Trophoblast cell (in vitro differentiated cells and primary cell): ENCODE measurements around the gene OR52J3. TPM values are rescaled to one million over a fixed set of nuclear protein-coding genes. Genes with fewer than 3 reads are reported as not detected.

Experiments
- DNase-seq, 2 donors: peaks; one replicate each; pipeline ENCODE4 v3.0.0-alpha.2; 2016
- H2AFZ ChIP-seq: 2 replicates; pipeline ENCODE4 v1.6.1; 2013; ENCODE audit warnings: low read length, moderate library complexity, mild to moderate bottlenecking; ENCODE audit not compliant: insufficient read depth, poor library complexity
- H2AK5ac ChIP-seq: 2 replicates; pipeline ENCODE4 v1.6.1; 2013; ENCODE audit warnings: mild to moderate bottlenecking, low read length
- H2BK120ac ChIP-seq: 2 replicates; pipeline ENCODE4 v1.6.1; 2013; ENCODE audit warnings: low read length, mild to moderate bottlenecking, moderate library complexity; ENCODE audit not compliant: insufficient read depth, poor library complexity
- H2BK12ac ChIP-seq: 2 replicates; pipeline ENCODE4 v1.6.1; 2013; ENCODE audit warnings: mild to moderate bottlenecking, low read length, moderate library complexity
- H2BK5ac ChIP-seq: 2 replicates; pipeline ENCODE4 v1.6.1; 2013; ENCODE audit warnings: low read length, low read depth, moderate library complexity, mild to moderate bottlenecking; ENCODE audit not compliant: poor library complexity
- H3K14ac ChIP-seq: 2 replicates; pipeline ENCODE4 v1.6.1; 2013; ENCODE audit warnings: mild to moderate bottlenecking, low read length
- H3K18ac ChIP-seq: 2 replicates; pipeline ENCODE4 v1.6.1; 2013; ENCODE audit warnings: mild to moderate bottlenecking, low read length
- H3K23ac ChIP-seq: 2 replicates; pipeline ENCODE4 v1.6.1; 2013; ENCODE audit warnings: low read length
- H3K27ac ChIP-seq: 2 replicates; pipeline ENCODE4 v1.5.1; 2013; ENCODE audit warnings: low read depth, mild to moderate bottlenecking, inconsistent platforms, low read length, moderate library complexity
- H3K27me3 ChIP-seq: 2 replicates; pipeline ENCODE4 v1.6.1; 2013; ENCODE audit warnings: inconsistent platforms, mild to moderate bottlenecking, low read length, moderate library complexity; ENCODE audit not compliant: insufficient read depth
- H3K36me3 ChIP-seq, 2 experiments: 1 replicate in 1 of 2; 2 replicates in 1 of 2; pipeline ENCODE4 v1.6.1; 2013; ENCODE audit warnings: low read length in 2 of 2, mild to moderate bottlenecking in 2 of 2, moderate library complexity in 1 of 2; ENCODE audit not compliant: insufficient read depth in 2 of 2, control insufficient read depth in 1 of 2
- H3K4ac ChIP-seq: 2 replicates; pipeline ENCODE4 v1.6.1; 2013; ENCODE audit warnings: low read depth, mild to moderate bottlenecking, low read length, moderate library complexity
- H3K4me1 ChIP-seq, 2 experiments: 1 replicate in 1 of 2; 2 replicates in 1 of 2; pipeline ENCODE4 v1.6.1; 2013; ENCODE audit warnings: low read length in 2 of 2, mild to moderate bottlenecking in 2 of 2, moderate library complexity in 1 of 2; ENCODE audit not compliant: insufficient read depth in 2 of 2, control insufficient read depth in 1 of 2
- H3K4me2 ChIP-seq: 2 replicates; pipeline ENCODE4 v1.6.1; 2013; ENCODE audit warnings: inconsistent platforms, mild to moderate bottlenecking, low read length, moderate library complexity
- H3K4me3 ChIP-seq: 2 replicates; pipeline ENCODE4 v1.5.1; 2013; ENCODE audit warnings: mild to moderate bottlenecking, low read depth, low read length, inconsistent platforms
- H3K79me1 ChIP-seq: one replicate; pipeline ENCODE4 v1.6.1; 2013; ENCODE audit warnings: low read length
- H3K79me2 ChIP-seq: 2 replicates; pipeline ENCODE4 v1.6.1; 2013; ENCODE audit warnings: low read length, mild to moderate bottlenecking; ENCODE audit not compliant: control insufficient read depth, insufficient read depth, poor library complexity
- H3K9ac ChIP-seq: 2 replicates; pipeline ENCODE4 v1.6.1; 2013; ENCODE audit warnings: mild to moderate bottlenecking, low read length
- H3K9me3 ChIP-seq: 2 replicates; pipeline ENCODE4 v1.6.1; 2013; ENCODE audit warnings: low read depth, mild to moderate bottlenecking, control low read depth, inconsistent platforms, low read length; ENCODE audit not compliant: insufficient read depth
- H4K12ac ChIP-seq: 2 replicates; pipeline ENCODE4 v1.6.1; 2013; ENCODE audit warnings: low read depth, mild to moderate bottlenecking, low read length, moderate library complexity
- H4K8ac ChIP-seq: 2 replicates; pipeline ENCODE4 v1.6.1; 2013; ENCODE audit warnings: low read depth, mild to moderate bottlenecking, low read length, moderate library complexity
- H4K91ac ChIP-seq: one replicate; pipeline ENCODE4 v1.6.1; 2013; ENCODE audit warnings: low read depth, mild to moderate bottlenecking, low read length, moderate library complexity
- WGBS: extraction: QIAGEN DNeasy Blood & Tissue Kit; methylation state at CpG from one replicate; pipeline ENCODE4 v1.1.7; 2013; ENCODE audit warnings: missing lambda C conversion rate; ENCODE audit not compliant: insufficient read length, insufficient coverage; ENCODE audit errors: extremely low coverage; 5-methylcytosine and 5-hydroxymethylcytosine counted together
- polyA plus RNA-seq: library from polyadenylated mRNA; stranded (reverse); fragments of 200-250 nt; gene quantifications from 2 replicates; pipeline ENCODE4 v1.2.3, GENCODE V29; 2013

Gene OR52J3
- polyA plus RNA-seq = not detected in 2 replicates

DNA sequence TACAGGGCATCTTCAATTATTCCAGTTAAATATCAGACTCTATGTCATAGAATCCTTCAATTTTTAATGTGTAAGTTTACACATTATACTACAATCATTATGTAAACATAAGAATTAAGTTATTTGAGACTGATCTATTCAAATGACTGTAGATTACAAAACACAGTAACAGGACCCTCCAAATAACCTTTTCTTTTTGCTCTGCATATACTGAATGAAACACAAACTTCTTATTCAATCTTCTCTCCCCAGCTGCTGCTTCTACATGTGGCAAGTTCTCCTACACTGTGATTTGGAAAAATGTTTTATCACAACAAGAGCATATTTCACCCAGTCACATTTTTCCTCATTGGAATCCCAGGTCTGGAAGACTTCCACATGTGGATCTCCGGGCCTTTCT lies at the start of gene OR52J3:
OR52J3 (plus strand) TSS at position 301 of the 400 bp plus-strand sequence; CDS start at position 301, 0 bp downstream.
- H2BK5ac ChIP-seq = no peak within 1 kb of the TSS
- no peak within 1 kb of the TSS for H2BK12ac ChIP-seq
- H3K4me1 ChIP-seq = no peaks in the 10 kb centered on the region
- no peak within 1 kb of the TSS for H4K12ac ChIP-seq
- no peak within 1 kb of the TSS for H2BK120ac ChIP-seq
- H3K14ac ChIP-seq = no peak within 1 kb of the TSS
- no peaks in the 10 kb centered on the region for H3K36me3 ChIP-seq
- no peak within 1 kb of the TSS for H2AFZ ChIP-seq
- no peaks in the 10 kb centered on the region for H3K27me3 ChIP-seq
- H3K4me3 ChIP-seq = no peak within 1 kb of the TSS
- H2AK5ac ChIP-seq = no peak within 1 kb of the TSS
- no peak within 1 kb of the TSS for H3K23ac ChIP-seq
- no peak within 1 kb of the TSS for H4K8ac ChIP-seq
- H3K79me1 ChIP-seq = no peaks in the 10 kb centered on the region
- no peaks in the 10 kb centered on the region for H3K79me2 ChIP-seq
- H4K91ac ChIP-seq = no peak within 1 kb of the TSS
- H3K9me3 ChIP-seq = no peaks in the 10 kb centered on the region
- no peak within 1 kb of the TSS for H3K18ac ChIP-seq
- no peak within 1 kb of the TSS for H3K4me2 ChIP-seq
- H3K4ac ChIP-seq = no peak within 1 kb of the TSS
- no CpG with 5 or more reads among the region's 1 CpG for WGBS
- peak in 1 of 2 donors; percentile 16 for DNase-seq
- H3K9ac ChIP-seq = no peak within 1 kb of the TSS
- no peak within 1 kb of the TSS for H3K27ac ChIP-seq

DNA sequence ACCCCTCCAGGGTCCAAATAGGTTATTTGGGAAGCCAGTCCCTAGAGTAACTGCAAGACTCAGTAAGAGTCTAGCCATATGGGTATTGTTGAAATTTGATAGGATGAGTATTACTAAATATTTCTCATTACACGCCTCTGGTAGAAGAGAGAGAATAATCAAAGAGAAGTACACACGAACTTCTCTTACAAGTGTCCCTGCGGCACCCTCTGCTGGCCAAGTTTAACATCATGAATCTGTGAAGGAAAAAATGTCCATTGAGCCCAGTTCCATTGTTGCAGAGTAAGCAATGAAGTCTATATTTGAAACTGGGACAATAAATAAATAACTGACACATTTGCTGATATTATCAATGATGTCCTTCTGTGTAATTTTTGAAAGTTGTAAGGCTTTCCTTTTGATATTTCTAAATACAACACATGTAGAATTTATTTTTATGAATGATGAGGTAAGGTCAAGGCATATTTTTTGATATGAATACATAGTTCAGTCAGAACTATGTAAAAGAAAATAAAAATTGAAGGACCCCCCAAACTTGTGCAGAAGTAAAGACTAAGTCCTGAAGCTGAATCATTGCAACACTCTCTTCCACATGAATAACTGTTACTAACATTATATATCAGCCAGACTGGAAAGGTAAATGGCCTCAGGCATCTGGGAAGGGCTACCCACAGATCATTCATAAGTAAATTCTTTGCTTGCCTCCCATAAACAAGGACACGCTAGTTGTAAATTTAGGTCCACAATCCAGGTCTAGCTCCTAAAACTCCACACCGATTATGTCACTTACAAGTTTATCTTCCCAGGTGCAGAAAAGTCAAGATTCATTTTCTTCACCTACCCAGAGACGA lies 41.7 kb upstream of the OR52J3 start:
- Histone ChIP-seq H3K4ac (no peak overlapping the region), H3K27me3 (no peaks in the 10 kb centered on the region), H4K8ac (no peak overlapping the region), H3K9me3 (no peaks in the 10 kb centered on the region), H2BK5ac (no peak overlapping the region), H3K14ac (no peak overlapping the region), H2BK120ac (no peak overlapping the region), H4K91ac (no peak overlapping the region), H3K4me3 (no peak overlapping the region), H4K12ac (no peak overlapping the region), H3K27ac (no peak overlapping the region), H3K79me2 (no peaks in the 10 kb centered on the region), H3K4me1 (no peaks in the 10 kb centered on the region), H3K79me1 (no peaks in the 10 kb centered on the region), H3K36me3 (no peaks in the 10 kb centered on the region), H2AK5ac (no peak overlapping the region), H3K23ac (no peak overlapping the region), H2BK12ac (no peak overlapping the region), H3K18ac (no peak overlapping the region), H3K4me2 (no peak overlapping the region), H3K9ac (no peak overlapping the region), H2AFZ (no peak overlapping the region)
- no CpG with 5 or more reads among the region's 6 CpGs for WGBS
- peak; percentile 40 to 70 for DNase-seq

DNA sequence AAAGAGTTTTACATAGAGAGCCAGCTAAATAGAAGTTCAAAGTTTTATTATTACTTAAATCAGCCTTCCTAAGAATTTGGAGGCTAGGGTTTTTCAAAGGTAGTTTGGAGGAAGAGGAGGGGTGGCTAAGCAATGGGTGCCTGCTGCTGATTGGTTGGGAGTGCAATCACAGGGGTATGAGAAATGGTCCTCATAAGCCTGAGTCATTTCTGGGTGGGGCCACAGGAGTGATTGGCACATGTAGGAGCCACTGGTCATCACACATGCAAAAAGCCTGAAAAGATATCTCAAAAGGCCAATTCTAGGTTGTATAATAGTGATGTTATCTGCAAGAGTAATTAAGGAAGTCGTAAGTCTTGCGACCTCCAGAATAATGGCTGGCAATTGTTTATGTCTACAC lies 38.8 kb upstream of the OR52J3 start:
- no peak overlapping the region for H4K8ac ChIP-seq
- H3K4me2 ChIP-seq = no peak overlapping the region
- H2BK120ac ChIP-seq = no peak overlapping the region
- H3K27me3 ChIP-seq = no peaks in the 10 kb centered on the region
- DNase-seq = no peak
- no peaks in the 10 kb centered on the region for H3K36me3 ChIP-seq
- no peak overlapping the region for H2BK12ac ChIP-seq
- H2AK5ac ChIP-seq = no peak overlapping the region
- H2BK5ac ChIP-seq = no peak overlapping the region
- H3K4me1 ChIP-seq = no peaks in the 10 kb centered on the region
- H4K91ac ChIP-seq = no peak overlapping the region
- no peak overlapping the region for H3K14ac ChIP-seq
- H3K23ac ChIP-seq = no peak overlapping the region
- no peak overlapping the region for H3K4ac ChIP-seq
- no peaks in the 10 kb centered on the region for H3K9me3 ChIP-seq
- H2AFZ ChIP-seq = no peak overlapping the region
- H4K12ac ChIP-seq = no peak overlapping the region
- H3K27ac ChIP-seq = no peak overlapping the region
- H3K79me1 ChIP-seq = no peaks in the 10 kb centered on the region
- H3K9ac ChIP-seq = no peak overlapping the region
- no peaks in the 10 kb centered on the region for H3K79me2 ChIP-seq
- no peak overlapping the region for H3K18ac ChIP-seq
- no CpG with 5 or more reads among the region's 2 CpGs for WGBS
- H3K4me3 ChIP-seq = no peak overlapping the region

DNA sequence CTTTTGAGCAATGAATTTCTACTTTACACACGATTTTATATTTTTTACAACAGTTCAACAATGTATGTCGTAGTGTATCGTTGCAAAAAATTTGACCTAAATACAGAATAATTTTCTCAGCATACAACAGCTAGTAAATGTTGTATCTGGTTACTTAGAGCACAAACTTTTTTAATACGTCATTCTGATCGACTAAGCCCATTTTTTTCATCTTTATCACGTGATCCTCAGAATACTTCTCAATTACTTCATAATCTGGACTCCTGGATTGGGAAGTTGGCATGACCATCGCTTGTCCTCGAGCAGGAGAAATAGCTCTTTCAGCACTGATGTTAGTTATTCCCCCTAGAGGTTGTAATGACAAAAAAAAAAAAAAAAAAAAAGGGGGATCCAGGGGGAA lies 35.1 kb upstream of the OR52J3 start:
- no peak overlapping the region for H2AK5ac ChIP-seq
- H3K9ac ChIP-seq = no peak overlapping the region
- H3K23ac ChIP-seq = no peak overlapping the region
- H3K79me2 ChIP-seq = no peaks in the 10 kb centered on the region
- no peak overlapping the region for H2BK120ac ChIP-seq
- H3K27me3 ChIP-seq = no peaks in the 10 kb centered on the region
- no peaks in the 10 kb centered on the region for H3K36me3 ChIP-seq
- no peak overlapping the region for H3K14ac ChIP-seq
- no peak overlapping the region for H4K12ac ChIP-seq
- no peak overlapping the region for H3K27ac ChIP-seq
- no peak overlapping the region for H4K8ac ChIP-seq
- no peak for DNase-seq
- no peak overlapping the region for H4K91ac ChIP-seq
- no CpG with 5 or more reads among the region's 8 CpGs for WGBS
- no peaks in the 10 kb centered on the region for H3K4me1 ChIP-seq
- no peak overlapping the region for H3K18ac ChIP-seq
- no peak overlapping the region for H3K4me2 ChIP-seq
- H3K4me3 ChIP-seq = no peak overlapping the region
- no peak overlapping the region for H2AFZ ChIP-seq
- H3K9me3 ChIP-seq = no peaks in the 10 kb centered on the region
- no peaks in the 10 kb centered on the region for H3K79me1 ChIP-seq
- no peak overlapping the region for H2BK5ac ChIP-seq
- H2BK12ac ChIP-seq = no peak overlapping the region
- H3K4ac ChIP-seq = no peak overlapping the region
